Measurements from ENCODE around the gene DNAJB1.

DNA sequence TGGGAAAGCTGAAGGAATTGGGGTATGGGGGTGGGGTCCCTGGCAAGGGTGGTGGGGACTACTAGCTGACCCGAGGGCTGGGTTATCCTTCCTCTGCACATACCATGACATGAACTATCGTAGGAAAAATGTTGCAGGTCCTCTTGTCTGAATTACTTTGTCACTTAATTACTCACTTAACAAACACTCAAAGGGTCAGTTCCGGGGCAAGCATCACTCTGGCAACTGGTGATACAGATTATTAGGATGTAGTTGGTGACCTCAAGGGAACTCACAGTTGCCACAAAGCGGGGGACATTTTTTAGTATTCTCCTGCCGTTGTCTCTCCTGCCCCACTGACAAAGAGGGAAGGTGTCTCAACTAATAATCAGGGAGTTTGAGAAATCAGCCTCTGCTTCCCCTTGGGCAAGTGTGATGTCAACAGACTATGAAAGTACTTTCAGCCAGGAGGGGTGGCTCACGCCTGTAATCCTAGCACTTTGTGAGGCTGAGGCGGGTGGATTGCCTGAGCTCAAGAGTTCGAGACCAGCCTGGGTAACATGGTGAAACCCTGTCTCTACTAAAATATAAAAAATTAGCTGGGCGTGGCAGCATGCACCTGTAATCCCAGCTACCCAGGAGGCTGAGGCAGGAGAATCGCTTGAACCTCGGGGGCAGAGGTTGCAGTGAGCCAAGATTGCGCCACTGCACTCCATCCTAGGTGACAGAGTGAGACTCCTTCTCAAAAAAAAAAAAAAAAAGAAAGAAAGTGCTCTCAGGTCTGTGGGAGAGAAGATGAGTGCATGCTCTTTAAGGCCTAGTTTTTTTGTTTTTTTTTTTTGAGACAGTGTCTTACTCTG lies 10.3 kb downstream of the DNAJB1 start:
- TF ChIP-seq POLR2A (IDR thresholded peaks at IDR 0.05; ENCODE audit: low read depth, low read length) (no peak), POLR2AphosphoS5 (IDR thresholded peaks at IDR 0.05; ENCODE audit: low read depth, low read length) (no peak), SPI1 (IDR thresholded peaks at IDR 0.05; ENCODE audit: low read depth, low read length) (no peak)

All from GM12891 (cell line).